ENCODE data around the gene FBXO28.

- TF ChIP-seq CTCF (IDR thresholded peaks at IDR 0.05) (peak in 2 of 4 experiments; percentile 12 to 32), POLR2A (IDR thresholded peaks at IDR 0.05) (peak; percentile 98)
These were observed 69.1 kb downstream of the FBXO28 start, which contains the start of gene DEGS1 for GRCh38 chr1:224182866-224183590.

Data from prostate gland (tissue), 2 donors.